Lung (tissue), 12 donors: Measurements from ENCODE around the gene SHISA7. TPM values are rescaled to one million over a fixed set of nuclear protein-coding genes. Genes with fewer than 3 reads are reported as not detected.

ENCODE experiments used
- ATAC-seq: fragments of 200-7000 bp; cut with Tn5 transposase; one replicate; pipeline ENCODE4 v1.9.1; 2020; ENCODE audit warnings: moderate number of reproducible peaks; ENCODE audit not compliant: insufficient read depth, low FRiP score
- DNase-seq, 3 donors: peaks; one replicate each; pipeline ENCODE4 v3.0.0-alpha.2; 2013 to 2017
- H3K27ac ChIP-seq, 2 donors: one replicate each; pipeline ENCODE4 v1.5.1; 2013; ENCODE audit warnings: mild to moderate bottlenecking in 2 of 2, moderate library complexity in 2 of 2, control low read depth in 1 of 2, inconsistent platforms in 1 of 2, low read depth in 1 of 2, low read length in 1 of 2
- H3K27me3 ChIP-seq, 3 donors: one replicate each; pipeline ENCODE4 v1.5.1; 2013; ENCODE audit warnings: low read length in 2 of 3; ENCODE audit not compliant: control insufficient read depth in 3 of 3, insufficient read depth in 3 of 3
- H3K36me3 ChIP-seq, 4 donors: one replicate each; pipeline ENCODE4 v1.5.1; 2013; ENCODE audit warnings: low read length in 4 of 4, mild to moderate bottlenecking in 1 of 4, moderate library complexity in 1 of 4; ENCODE audit not compliant: control insufficient read depth in 4 of 4, insufficient read depth in 4 of 4
- H3K4me1 ChIP-seq, 5 donors: one replicate each; pipeline ENCODE4 v1.5.1; 2013; ENCODE audit warnings: low read length in 5 of 5, mild to moderate bottlenecking in 2 of 5, moderate library complexity in 1 of 5; ENCODE audit not compliant: control insufficient read depth in 5 of 5, insufficient read depth in 5 of 5
- H3K4me3 ChIP-seq: one replicate; pipeline ENCODE4 v1.5.1; 2013; ENCODE audit warnings: mild to moderate bottlenecking, control low read depth, moderate library complexity
- H3K9ac ChIP-seq, 2 donors: one replicate each; pipeline ENCODE4 v1.5.1; 2013; ENCODE audit warnings: low read length in 2 of 2, control low read depth in 1 of 2; ENCODE audit not compliant: insufficient read depth in 1 of 2
- H3K9me3 ChIP-seq, 4 donors: one replicate each; pipeline ENCODE4 v1.5.1; 2013; ENCODE audit warnings: low read length in 3 of 4, mild to moderate bottlenecking in 1 of 4, moderate library complexity in 1 of 4; ENCODE audit not compliant: control insufficient read depth in 4 of 4, insufficient read depth in 3 of 4
- CTCF ChIP-seq: IDR thresholded peaks from 2 replicates; pipeline ENCODE4 v1.5.1; 2012; ENCODE audit warnings: mild to moderate bottlenecking; ENCODE audit errors: control extremely low read depth, extremely low read depth
- WGBS, 2 donors: extraction: QIAGEN DNeasy Blood & Tissue Kit; methylation state at CpG; one replicate each; pipeline ENCODE4 v1.1.7; 2013; 5-methylcytosine and 5-hydroxymethylcytosine counted together
- polyA plus RNA-seq, 2 donors: library from polyadenylated mRNA; stranded (reverse); fragments of 200-250 nt; gene quantifications; one replicate each; pipeline ENCODE4 v1.2.1, GENCODE V29; 2013
- total RNA-seq, 2 donors: library from RNA; depleted of rRNA in 1 of 2; stranded (reverse); fragments of >200 nt in 1 of 2; gene quantifications; one replicate each; pipeline ENCODE4 v1.2.1, GENCODE V29; 2014 to 2021
- donor health status: control.
- donor health status: control.
- donor health status: Bipolar disorder and iron deficiency.
- donor health status: healthy.
- donor health status: DM: yes; HTN: yes; CAD: no.

The SHISA7 gene
- total and polyA plus RNA-seq, 4 donors, result 0.03 to 0.14 TPM; not detected in 2

- no peak overlapping the region for H3K9ac ChIP-seq
- ATAC-seq, result no peak
These were observed 2.5 kb downstream of the SHISA7 start for GRCh38 chr19:55440411-55441105.

DNA sequence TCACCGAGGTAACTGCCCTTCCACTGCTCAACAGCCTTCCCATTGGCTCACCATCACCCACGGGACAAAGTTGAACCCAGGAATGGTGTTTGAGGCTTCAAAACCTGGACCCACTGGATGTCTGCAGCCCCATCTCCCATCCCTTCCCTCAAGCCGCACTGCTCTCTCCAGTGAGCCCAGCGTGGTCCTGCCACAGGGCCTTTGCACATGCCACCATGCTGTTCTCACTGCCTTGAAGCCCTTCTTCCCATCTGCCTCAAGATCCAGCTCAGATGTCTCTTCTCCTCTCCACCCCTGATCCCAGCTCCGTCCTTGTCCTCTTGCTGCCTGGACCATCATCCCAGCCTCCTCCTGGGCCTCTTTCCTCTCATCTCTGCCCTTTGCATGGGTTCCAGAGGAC, 4.0 kb downstream of the SHISA7 start:
- Histone ChIP-seq H3K36me3 (no peaks in the 10 kb centered on the region), H3K27ac (no peak overlapping the region), H3K4me1 (peaks cover 0 to 11% (median 0%) of the 10 kb centered on the region in 5 donors), H3K4me3 (no peak overlapping the region), H3K27me3 (peaks cover 8 to 55% (median 41%) of the 10 kb centered on the region in 3 donors), H3K9me3 (peaks cover 0 to 8% (median 0%) of the 10 kb centered on the region in 4 donors), H3K9ac (no peak overlapping the region)
- no peak for ATAC-seq
- DNase-seq, result no peak
- WGBS, 2 donors, result 83 to 88% methylated on average over 5 of the region's 5 CpGs
- TF ChIP-seq CTCF, result no peak

More at GRCh38 chr19:55440411-55441105, 2.5 kb downstream of the SHISA7 start:
- Histone ChIP-seq H3K36me3 (no peaks in the 10 kb centered on the region), H3K4me1 (peaks cover 0 to 11% (median 0%) of the 10 kb centered on the region in 5 donors), H3K27ac (no peak overlapping the region), H3K4me3 (no peak overlapping the region), H3K27me3 (peaks cover 12 to 64% (median 47%) of the 10 kb centered on the region in 3 donors), H3K9me3 (peaks cover 0 to 10% (median 0%) of the 10 kb centered on the region in 4 donors)
- TF ChIP-seq CTCF, result no peak
- WGBS, 2 donors, result 8 to 10% methylated on average over 32 to 39 of the region's 39 CpGs
- DNase-seq, result no peak

DNA sequence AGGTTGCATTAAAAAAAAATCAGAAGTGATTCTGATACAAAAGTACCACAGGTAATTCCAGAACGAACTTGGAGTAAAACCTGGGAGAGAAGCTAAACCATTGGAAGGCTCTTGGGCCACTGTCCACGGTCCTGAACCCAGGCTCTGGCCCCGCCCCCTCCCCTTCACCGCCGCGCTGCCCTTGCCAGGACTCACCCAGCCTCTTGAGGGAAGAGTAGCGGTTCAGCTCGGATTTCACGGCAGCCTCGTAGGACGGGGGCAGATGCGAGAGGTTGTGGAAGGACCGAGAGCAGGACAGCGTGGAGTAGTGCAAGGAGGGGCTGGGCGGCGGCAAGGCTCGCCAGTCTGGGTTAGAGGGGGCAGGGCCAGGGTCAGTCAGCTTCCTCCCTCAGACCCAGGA, 5.7 kb downstream of the SHISA7 start:
- ATAC-seq, result no peak
- DNase-seq, result peak; percentile 74 to 82 (median 80)
- no peak for TF ChIP-seq CTCF

More for the DNA sequence above, 5.7 kb downstream of the SHISA7 start:
- Histone ChIP-seq H3K27ac (no peak overlapping the region), H3K36me3 (no peaks in the 10 kb centered on the region), H3K27me3 (peaks cover 16 to 52% (median 41%) of the 10 kb centered on the region in 3 donors), H3K9ac (no peak overlapping the region), H3K4me3 (no peak overlapping the region), H3K4me1 (peaks cover 0 to 11% (median 0%) of the 10 kb centered on the region in 5 donors), H3K9me3 (peaks cover 0 to 8% (median 0%) of the 10 kb centered on the region in 4 donors)
- WGBS, 2 donors, result 1 to 4% methylated on average over 16 to 17 of the region's 17 CpGs
